C4-2B (cell line): ENCODE measurements around the gene CLEC20A.

Experiments used
- CTCF ChIP-seq: fragments of 450-650 bp; conservative IDR thresholded peaks from 2 replicates; pipeline ENCODE4 v1.5.1; 2017; ENCODE audit warnings: mild to moderate bottlenecking
- ZFX ChIP-seq: fragments of 450-650 bp; IDR thresholded peaks from 2 replicates; pipeline ENCODE4 v1.6.1; 2017

- no peak for TF ChIP-seq CTCF
- TF ChIP-seq ZFX, result no peak
Measured at GRCh38 chr1:178506669-178507068, 9.9 kb upstream of the CLEC20A start.
